Neural progenitor cell (in vitro differentiated cells): ENCODE results near the gene SETD2.

Source experiments
- CTCF ChIP-seq: fragments of 200-600 bp; sonication (generic); IDR thresholded peaks from 2 replicates; pipeline ENCODE4 v1.5.1; 2017; ENCODE audit warnings: antibody characterized with exemption, mild to moderate bottlenecking
- EZH2phosphoT487 ChIP-seq: fragments of 200-600 bp; sonication (generic); IDR thresholded peaks from 2 replicates; pipeline ENCODE4 v1.6.1; 2017; ENCODE audit warnings: antibody characterized with exemption

- TF ChIP-seq CTCF (no peak), EZH2phosphoT487 (no peak)
Observed at GRCh38 chr3:47013231-47013630, 150.7 kb downstream of the SETD2 start.
